ENCODE data around the gene MINDY1.

Gene MINDY1

DNA sequence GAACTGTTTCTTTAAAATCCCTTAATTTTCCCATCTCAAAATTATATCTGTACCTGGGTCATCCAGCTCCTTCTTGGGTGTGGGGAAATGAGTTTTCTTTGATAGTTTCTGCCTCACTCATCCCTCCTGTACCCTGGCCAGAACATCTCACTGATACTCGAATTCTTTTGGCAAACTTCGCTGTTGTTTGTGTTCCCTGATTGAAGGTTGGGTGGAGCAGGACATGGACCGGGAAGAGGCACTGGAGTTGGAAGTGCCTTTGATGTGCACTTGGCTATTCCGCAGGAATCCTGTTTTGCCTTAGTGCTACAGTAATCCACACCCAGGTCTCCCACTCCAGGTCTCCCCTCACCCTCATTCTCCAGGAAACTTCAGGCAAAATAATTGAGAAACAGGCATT, 11.2 kb downstream of the MINDY1 start:
- Histone ChIP-seq H3K27me3 (replicated peaks; ENCODE audit: control insufficient read depth, insufficient read depth, low read length) (no peaks in the 10 kb centered on the region), H3K4me3 (replicated peaks; ENCODE audit: low read depth, low read length) (no peak overlapping the region), H3K36me3 (ENCODE audit: control insufficient read depth, insufficient read depth, low read length) (no peaks in the 10 kb centered on the region; the same call in 1 of the 2 replicates)
- TF ChIP-seq, protein P1, sequence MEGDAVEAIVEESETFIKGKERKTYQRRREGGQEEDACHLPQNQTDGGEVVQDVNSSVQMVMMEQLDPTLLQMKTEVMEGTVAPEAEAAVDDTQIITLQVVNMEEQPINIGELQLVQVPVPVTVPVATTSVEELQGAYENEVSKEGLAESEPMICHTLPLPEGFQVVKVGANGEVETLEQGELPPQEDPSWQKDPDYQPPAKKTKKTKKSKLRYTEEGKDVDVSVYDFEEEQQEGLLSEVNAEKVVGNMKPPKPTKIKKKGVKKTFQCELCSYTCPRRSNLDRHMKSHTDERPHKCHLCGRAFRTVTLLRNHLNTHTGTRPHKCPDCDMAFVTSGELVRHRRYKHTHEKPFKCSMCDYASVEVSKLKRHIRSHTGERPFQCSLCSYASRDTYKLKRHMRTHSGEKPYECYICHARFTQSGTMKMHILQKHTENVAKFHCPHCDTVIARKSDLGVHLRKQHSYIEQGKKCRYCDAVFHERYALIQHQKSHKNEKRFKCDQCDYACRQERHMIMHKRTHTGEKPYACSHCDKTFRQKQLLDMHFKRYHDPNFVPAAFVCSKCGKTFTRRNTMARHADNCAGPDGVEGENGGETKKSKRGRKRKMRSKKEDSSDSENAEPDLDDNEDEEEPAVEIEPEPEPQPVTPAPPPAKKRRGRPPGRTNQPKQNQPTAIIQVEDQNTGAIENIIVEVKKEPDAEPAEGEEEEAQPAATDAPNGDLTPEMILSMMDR (IDR thresholded peaks at IDR 0.05; ENCODE audit: insufficient read depth, low read length, poor library complexity, severe bottlenecking) = no peak
- DNase-seq (ENCODE audit: extremely low read depth, insufficient read length) = no peak

DNA sequence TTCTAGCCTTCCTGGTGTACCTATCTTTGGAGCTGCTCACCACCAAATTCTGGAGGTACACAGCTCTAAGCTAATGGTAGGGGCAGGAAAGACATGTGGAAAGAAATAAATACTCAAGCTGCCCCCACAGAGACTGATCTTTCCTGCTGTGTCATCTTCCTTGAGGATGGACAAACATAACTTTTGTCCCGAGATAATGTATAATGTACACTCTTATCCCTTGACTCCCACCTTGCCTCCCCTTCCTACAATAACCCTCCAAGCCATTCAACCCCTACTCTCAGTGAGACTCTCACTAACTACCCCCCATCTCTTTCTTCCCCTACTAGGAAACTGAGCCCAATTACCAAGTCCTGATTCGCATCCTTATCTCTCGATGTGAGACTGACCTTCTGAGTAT, 12.5 kb downstream of the MINDY1 start:
- H3K36me3 ChIP-seq (ENCODE audit: control insufficient read depth, insufficient read depth, low read length) = no peaks in the 10 kb centered on the region; the same call in 1 of the 2 replicates
- DNase-seq (ENCODE audit: extremely low read depth, insufficient read length) = no peak
- TF ChIP-seq, protein P1 (IDR thresholded peaks at IDR 0.05; ENCODE audit: insufficient read depth, low read length, poor library complexity, severe bottlenecking) = no peak
- no peaks in the 10 kb centered on the region for H3K27me3 ChIP-seq (replicated peaks; ENCODE audit: control insufficient read depth, insufficient read depth, low read length)
- no peak overlapping the region for H3K4me3 ChIP-seq (replicated peaks; ENCODE audit: low read depth, low read length)

DNA sequence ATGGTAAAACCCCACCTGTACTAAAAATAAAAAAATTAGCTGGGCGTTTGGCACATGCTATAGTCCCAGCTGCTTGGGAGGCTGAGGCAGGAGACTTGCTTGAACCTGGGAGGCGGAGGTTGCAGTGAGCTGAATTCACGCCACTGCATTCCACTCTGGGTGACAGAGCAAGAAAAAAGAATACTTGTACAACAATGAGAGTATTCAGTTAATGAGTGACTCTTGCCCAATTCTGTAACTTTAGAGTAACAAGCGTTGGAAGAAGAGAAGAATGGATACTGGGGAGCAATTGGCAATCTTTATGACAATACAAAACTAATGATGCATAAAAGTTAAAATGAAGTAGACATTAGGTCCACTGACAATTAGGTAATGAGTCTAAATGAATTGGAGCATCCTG, 14.1 kb downstream of the MINDY1 start:
- no peak for DNase-seq (ENCODE audit: extremely low read depth, insufficient read length)
- TF ChIP-seq, protein P1 (IDR thresholded peaks at IDR 0.05; ENCODE audit: insufficient read depth, low read length, poor library complexity, severe bottlenecking) = no peak
- Histone ChIP-seq H3K27me3 (replicated peaks; ENCODE audit: control insufficient read depth, insufficient read depth, low read length) (no peaks in the 10 kb centered on the region), H3K4me3 (replicated peaks; ENCODE audit: low read depth, low read length) (no peak overlapping the region), H3K36me3 (ENCODE audit: control insufficient read depth, insufficient read depth, low read length) (no peaks in the 10 kb centered on the region)

DNA sequence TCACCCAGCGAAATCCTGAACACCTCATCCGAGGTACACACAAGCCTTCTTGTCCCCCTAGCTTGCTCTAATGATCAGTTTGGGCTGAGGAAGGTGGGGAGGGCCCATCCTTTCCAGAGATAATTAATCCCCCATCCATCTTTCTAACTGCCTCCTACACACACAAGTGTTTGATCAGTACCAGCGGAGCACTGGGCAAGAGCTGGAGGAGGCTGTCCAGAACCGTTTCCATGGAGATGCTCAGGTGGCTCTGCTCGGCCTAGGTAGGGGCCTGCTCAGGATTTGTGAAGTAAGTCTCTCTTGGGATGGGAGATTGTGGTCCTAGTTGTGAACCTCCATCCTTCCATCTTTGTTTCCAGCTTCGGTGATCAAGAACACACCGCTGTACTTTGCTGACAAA, 18.8 kb downstream of the MINDY1 start:
- Histone ChIP-seq H3K4me3 (replicated peaks; ENCODE audit: low read depth, low read length) (no peak overlapping the region), H3K36me3 (ENCODE audit: control insufficient read depth, insufficient read depth, low read length) (no peaks in the 10 kb centered on the region), H3K27me3 (replicated peaks; ENCODE audit: control insufficient read depth, insufficient read depth, low read length) (no peaks in the 10 kb centered on the region)
- no peak for DNase-seq (ENCODE audit: extremely low read depth, insufficient read length)
- TF ChIP-seq, protein P1 (IDR thresholded peaks at IDR 0.05; ENCODE audit: insufficient read depth, low read length, poor library complexity, severe bottlenecking) = no peak

DNA sequence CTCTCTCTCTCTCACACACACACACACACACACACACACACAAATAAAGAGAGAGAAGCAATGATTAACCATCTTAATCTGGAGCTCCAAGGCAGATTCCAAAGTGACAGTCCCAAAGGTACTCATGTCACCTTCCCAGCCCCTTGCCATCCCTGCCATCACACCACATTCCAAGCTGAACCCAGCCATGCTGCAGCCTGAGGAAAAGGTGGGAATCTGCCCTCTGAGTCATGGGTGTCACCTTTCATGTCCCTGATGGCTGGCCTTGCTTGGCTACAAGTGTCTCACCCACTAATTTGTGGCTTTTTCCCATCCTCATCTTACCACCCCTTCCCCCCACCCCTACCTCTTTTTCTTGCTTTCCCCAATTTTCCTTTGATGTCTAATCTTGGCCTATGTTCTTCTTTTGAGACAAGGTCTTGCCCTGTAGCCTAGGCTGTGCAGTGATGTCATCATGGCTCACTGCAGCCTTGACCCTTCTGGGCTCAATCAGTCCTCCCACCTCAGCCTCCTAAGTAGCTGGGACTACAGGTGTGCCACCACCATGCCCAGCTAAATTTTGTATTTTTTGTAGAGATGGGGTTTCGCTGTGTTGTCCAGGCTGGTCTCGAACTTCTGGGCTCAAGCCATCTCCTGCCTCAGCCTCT, 21.4 kb downstream of the MINDY1 start:
- no peak for DNase-seq (ENCODE audit: extremely low read depth, insufficient read length)

More for the DNA sequence above, 21.4 kb downstream of the MINDY1 start:
- no peaks in the 10 kb centered on the region for H3K27me3 ChIP-seq (replicated peaks; ENCODE audit: control insufficient read depth, insufficient read depth, low read length)
- TF ChIP-seq, protein P1 (IDR thresholded peaks at IDR 0.05; ENCODE audit: insufficient read depth, low read length, poor library complexity, severe bottlenecking) = no peak
- no peaks in the 10 kb centered on the region for H3K36me3 ChIP-seq (ENCODE audit: control insufficient read depth, insufficient read depth, low read length)
- no peak overlapping the region for H3K4me3 ChIP-seq (replicated peaks; ENCODE audit: low read depth, low read length)
